IMR-90 (cell line): ENCODE measurements around the gene ZFAND2A. TPM values are rescaled to one million over a fixed set of nuclear protein-coding genes. Genes with fewer than 3 reads are reported as not detected.

ENCODE experiments used
- ATAC-seq: fragments of 200-7000 bp; cut with Tn5 transposase; 2 replicates; pipeline ENCODE4 v1.9.1; 2020; ENCODE audit warnings: low read depth, mild to moderate bottlenecking, moderate library complexity
- BruUV-seq: library from RNA; stranded (reverse); fragments of 400-500 nt; replicated peaks from 2 replicates; lab custom pipeline; 2021; lab: Mats Ljungman, UMichigan
- CTCF ChIA-PET: fragments of 300-600 bp; formaldehyde crosslinking; extraction: SDS; loops from one replicate; lab custom pipeline; 2021; ENCODE audit warnings: antibody characterized with exemption; lab: Yijun Ruan, JAX
- POLR2A ChIA-PET: fragments of 300-600 bp; sonication (Branson Sonifier 250); formaldehyde crosslinking; loops from one replicate; lab custom pipeline; 2022; ENCODE audit warnings: antibody characterized with exemption; ENCODE audit not compliant: unreplicated experiment; lab: Charles Lee
- DNase-seq: peaks from one replicate; pipeline ENCODE4 v3.0.0; 2013
- H2AFZ ChIP-seq: replicated peaks from 2 replicates; pipeline ENCODE3; 2013; ENCODE audit warnings: low read length, mild to moderate bottlenecking; ENCODE audit not compliant: poor library complexity
- H2AK5ac ChIP-seq: 2 replicates; pipeline ENCODE4 v1.6.1; 2013; ENCODE audit warnings: low read depth, low read length, inconsistent platforms
- H2AK9ac ChIP-seq: replicated peaks from 2 replicates; pipeline ENCODE3; 2013; ENCODE audit warnings: mild to moderate bottlenecking, low read depth, low read length, moderate library complexity; ENCODE audit not compliant: poor library complexity
- H2BK120ac ChIP-seq: 2 replicates; pipeline ENCODE4 v1.6.1; 2013; ENCODE audit warnings: low read depth, low read length, inconsistent platforms
- H2BK15ac ChIP-seq: 3 replicates; pipeline ENCODE4 v1.6.1; 2013; ENCODE audit warnings: low read depth, low read length, inconsistent platforms
- H2BK20ac ChIP-seq: 2 replicates; pipeline ENCODE4 v1.6.1; 2013; ENCODE audit warnings: low read depth, mild to moderate bottlenecking, inconsistent platforms, low read length, moderate library complexity
- H2BK5ac ChIP-seq: 2 replicates; pipeline ENCODE4 v1.6.1; 2013; ENCODE audit warnings: mild to moderate bottlenecking, low read depth, low read length, inconsistent platforms; ENCODE audit not compliant: poor library complexity, severe bottlenecking
- H3K14ac ChIP-seq: replicated peaks from 2 replicates; pipeline ENCODE4 v1.6.1; 2013; ENCODE audit warnings: low read depth, low read length, inconsistent platforms
- H3K18ac ChIP-seq: 2 replicates; pipeline ENCODE4 v1.6.1; 2013; ENCODE audit warnings: low read depth, low read length, control low read depth
- H3K23ac ChIP-seq: 2 replicates; pipeline ENCODE4 v1.6.1; 2013; ENCODE audit warnings: low read depth, low read length, inconsistent platforms
- H3K27ac ChIP-seq: 2 replicates; pipeline ENCODE4 v1.5.1; 2013; ENCODE audit warnings: mild to moderate bottlenecking, control low read depth, low read length; ENCODE audit not compliant: insufficient read depth
- H3K27me3 ChIP-seq: 2 replicates; pipeline ENCODE4 v1.6.1; 2013; ENCODE audit warnings: low read length; ENCODE audit not compliant: control insufficient read depth, insufficient read depth
- H3K36me3 ChIP-seq: 2 replicates; pipeline ENCODE4 v1.6.1; 2013; ENCODE audit warnings: low read length, mixed read lengths; ENCODE audit not compliant: control insufficient read depth, insufficient read depth
- H3K4ac ChIP-seq: 2 replicates; pipeline ENCODE4 v1.6.1; 2013; ENCODE audit warnings: low read depth, low read length, inconsistent platforms
- H3K4me1 ChIP-seq: 2 replicates; pipeline ENCODE4 v1.6.1; 2013; ENCODE audit warnings: low read length, mixed read lengths; ENCODE audit not compliant: control insufficient read depth, insufficient read depth
- H3K4me2 ChIP-seq: 2 replicates; pipeline ENCODE4 v1.6.1; 2013; ENCODE audit warnings: low read depth, mild to moderate bottlenecking, control low read depth, low read length, moderate library complexity
- H3K4me3 ChIP-seq: 2 replicates; pipeline ENCODE4 v1.5.1; 2013; ENCODE audit warnings: low read depth, mild to moderate bottlenecking, control low read depth, low read length, moderate library complexity; ENCODE audit not compliant: insufficient read depth
- H3K56ac ChIP-seq: 2 replicates; pipeline ENCODE4 v1.6.1; 2013; ENCODE audit warnings: low read length, inconsistent platforms; ENCODE audit not compliant: insufficient read depth; ENCODE audit errors: extremely low read depth
- H3K79me1 ChIP-seq, 2 experiments: 2 replicates each; pipeline ENCODE4 v1.6.1; 2013; ENCODE audit warnings: low read length in 2 of 2, inconsistent platforms in 1 of 2, low read depth in 1 of 2
- H3K9ac ChIP-seq: 2 replicates; pipeline ENCODE4 v1.6.1; 2013; ENCODE audit warnings: low read depth, low read length, control low read depth
- H3K9me1 ChIP-seq: 2 replicates; pipeline ENCODE4 v1.6.1; 2013; ENCODE audit warnings: low read length, inconsistent platforms; ENCODE audit not compliant: insufficient read depth
- H3K9me3 ChIP-seq: 2 replicates; pipeline ENCODE4 v1.6.1; 2013; ENCODE audit warnings: low read length; ENCODE audit not compliant: control insufficient read depth, insufficient read depth
- H4K20me1 ChIP-seq: 2 replicates; pipeline ENCODE4 v1.6.1; 2013; ENCODE audit warnings: low read length, inconsistent platforms; ENCODE audit not compliant: insufficient read depth
- H4K5ac ChIP-seq: 2 replicates; pipeline ENCODE4 v1.6.1; 2013; ENCODE audit warnings: mild to moderate bottlenecking, low read depth, low read length, control low read depth
- H4K8ac ChIP-seq, 2 experiments: 2 replicates each; pipeline ENCODE4 v1.6.1; 2013; ENCODE audit warnings: low read depth in 2 of 2, low read length in 2 of 2, control low read depth in 1 of 2, inconsistent platforms in 1 of 2
- H4K91ac ChIP-seq: 2 replicates; pipeline ENCODE4 v1.6.1; 2013; ENCODE audit warnings: low read depth, low read length, inconsistent platforms; ENCODE audit not compliant: insufficient read depth
- BHLHE40 ChIP-seq: fragments of 150-350 bp; IDR thresholded peaks from 2 replicates; pipeline ENCODE4 v1.6.1; 2016; ENCODE audit warnings: mild to moderate bottlenecking, low read depth, low read length
- CEBPB ChIP-seq: IDR thresholded peaks from 2 replicates; pipeline ENCODE4 v1.6.1; 2012; ENCODE audit warnings: low read depth, low read length, improper control_type of control experiment
- FOS ChIP-seq: fragments of 150-350 bp; IDR thresholded peaks from 2 replicates; pipeline ENCODE4 v1.6.1; 2016; ENCODE audit warnings: low read depth, low read length
- RAD21 ChIP-seq: IDR thresholded peaks from 2 replicates; pipeline ENCODE4 v1.6.1; 2012; ENCODE audit warnings: low read length, improper control_type of control experiment
- RFX5 ChIP-seq: IDR thresholded peaks from 2 replicates; pipeline ENCODE4 v1.8.0; 2012; ENCODE audit warnings: low read depth, mild to moderate bottlenecking, low read length, moderate library complexity
- SMC3 ChIP-seq: fragments of 150-350 bp; IDR thresholded peaks from 2 replicates; pipeline ENCODE4 v1.6.1; 2016; ENCODE audit warnings: low read depth, mild to moderate bottlenecking, antibody characterized with exemption, low read length, moderate library complexity
- USF2 ChIP-seq: fragments of 150-350 bp; IDR thresholded peaks from 2 replicates; pipeline ENCODE4 v1.6.1; 2017; ENCODE audit warnings: mild to moderate bottlenecking, antibody characterized with exemption, low read length, low read depth
- whole genome bisulfite sequencing, 2 experiments: methylation state at CpG; one replicate each; pipeline versions ENCODE4 v1.1.5 to v1.1.7; 2013; ENCODE audit warnings: missing lambda C conversion rate in 2 of 2; ENCODE audit not compliant: insufficient read length in 1 of 2; ENCODE audit errors: extremely low coverage in 2 of 2; 5-methylcytosine and 5-hydroxymethylcytosine counted together
- dilution Hi-C: fragments of 300-500 bp; cut with HindIII; formaldehyde crosslinking; loops from one replicate; pipeline ENCODE4 v1.14.3; 2018; ENCODE audit warnings: low sequenced_read_pairs; ENCODE audit not compliant: unreplicated experiment
- in situ Hi-C: fragments of 300-500 bp; cut with MboI; formaldehyde crosslinking; loops from 3 replicates; pipeline ENCODE4 v1.14.3; 2019; ENCODE audit warnings: low sequenced_read_pairs, inconsistent platforms, mixed read lengths
- intact Hi-C: fragments of 100-400 bp; cut with micrococcal nuclease; formaldehyde crosslinking; loops from 2 replicates; pipeline ENCODE4 v1.10.0; 2022
- polyA plus RNA-seq, 3 experiments: library from polyadenylated mRNA; depleted of rRNA; stranded (reverse); fragments of >200 nt; gene quantifications; 2 replicates each; pipeline ENCODE4 v1.2.3, GENCODE V29; 2012; ENCODE audit warnings: low replicate concordance in 1 of 3
- total RNA-seq: library from RNA; depleted of rRNA; stranded (reverse); fragments of >200 nt; gene quantifications from 2 replicates; pipeline ENCODE4 v1.2.3, GENCODE V29; 2012

The ZFAND2A gene
- total and polyA plus RNA-seq, 2 of the 4 experiments (the other 2 are of a cell fraction): 11.8 to 28.7 TPM

DNA sequence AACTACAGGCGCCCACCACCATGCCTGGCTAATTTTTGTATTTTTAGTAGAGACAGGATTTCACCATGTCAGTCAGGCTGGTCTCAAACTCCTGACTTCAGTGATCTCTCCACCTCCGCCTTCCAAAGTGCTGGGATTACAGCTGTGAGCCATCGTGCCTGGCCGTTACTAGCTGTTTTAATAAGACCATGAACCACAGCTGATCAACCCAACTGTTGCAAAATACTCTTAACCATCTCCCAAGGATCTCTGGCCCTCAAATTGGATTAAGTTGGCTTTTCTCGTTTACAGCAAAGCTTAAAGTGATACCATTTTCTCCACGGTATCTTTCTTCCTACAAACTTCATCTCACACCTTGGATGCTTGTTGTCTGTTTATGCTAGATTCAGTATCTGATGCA lies 18.3 kb downstream of the ZFAND2A start:
- WGBS, 2 experiments: 77% methylated on average over 2 of the region's 6 CpGs; no CpG with 5 or more reads in 1 of the 2 experiments
- ChIA-PET CTCF (no interaction called here), POLR2A (no interaction called here)
- no peak overlapping the region for H3K4me2 ChIP-seq
- in situ Hi-C loops (no loop called here), dilution Hi-C loops (no loop called here), intact Hi-C loops (no loop called here)
- H2BK120ac ChIP-seq: no peak overlapping the region
- H3K4me1 ChIP-seq: peaks cover 7% of the 10 kb centered on the region
- H3K9ac ChIP-seq: no peak overlapping the region
- no peak overlapping the region for H4K91ac ChIP-seq
- TF ChIP-seq BHLHE40: no peak
- no peak for TF ChIP-seq RFX5
- no peak for TF ChIP-seq SMC3
- TF ChIP-seq CEBPB: no peak
- no peak for TF ChIP-seq USF2
- no peak for TF ChIP-seq RAD21
- TF ChIP-seq FOS: no peak
- H3K4ac ChIP-seq: no peak overlapping the region
- no peak overlapping the region for H3K23ac ChIP-seq
- H3K9me3 ChIP-seq: no peaks in the 10 kb centered on the region
- H4K20me1 ChIP-seq: no peaks in the 10 kb centered on the region; the same call in 1 of the 2 replicates
- BruUV-seq: no TSS peak
- H3K36me3 ChIP-seq: no peaks in the 10 kb centered on the region
- H3K56ac ChIP-seq: no peak overlapping the region
- no peak overlapping the region for H2BK5ac ChIP-seq
- H2AK9ac ChIP-seq: no peak overlapping the region
- H4K8ac ChIP-seq: no peak overlapping the region
- H3K4me3 ChIP-seq: no peak overlapping the region
- H2AK5ac ChIP-seq: no peak overlapping the region
- no peak overlapping the region for H2AFZ ChIP-seq
- H3K18ac ChIP-seq: no peak overlapping the region
- no peak for DNase-seq
- no peak overlapping the region for H2BK20ac ChIP-seq
- no peaks in the 10 kb centered on the region for H3K27me3 ChIP-seq
- no peak overlapping the region for H3K27ac ChIP-seq
- H3K79me1 ChIP-seq: peaks cover 11% of the 10 kb centered on the region in 2 experiments
- H2BK15ac ChIP-seq: no peak overlapping the region
- H3K14ac ChIP-seq: no peak overlapping the region
- peaks cover 11% of the 10 kb centered on the region for H3K9me1 ChIP-seq
- H4K5ac ChIP-seq: no peak overlapping the region
- no peak for ATAC-seq
